K562 (cell line): Measurements from ENCODE around the gene TMEM108. TPM values are rescaled to one million over a fixed set of nuclear protein-coding genes. Genes with fewer than 3 reads are reported as not detected.

ENCODE experiments used
- ATAC-seq: fragments of 200-7000 bp; cut with Tn5 transposase; 3 replicates; pipeline ENCODE4 v1.9.1; 2020; ENCODE audit warnings: moderate library complexity
- BruUV-seq: library from RNA; stranded (reverse); fragments of 400-500 nt; replicated peaks from 2 replicates; lab custom pipeline; 2021; lab: Mats Ljungman, UMichigan
- CTCF ChIA-PET: fragments of 300-600 bp; formaldehyde crosslinking; extraction: SDS; loops from one replicate; lab custom pipeline; 2021; ENCODE audit warnings: low intra/inter-chr PET ratio; lab: Yijun Ruan, JAX
- POLR2A ChIA-PET: fragments of 300-600, 350-650 bp; sonication (Branson Sonifier 250); formaldehyde crosslinking; extraction: SDS; loops from one replicate; lab custom pipeline; 2021; ENCODE audit warnings: antibody characterized with exemption, inconsistent platforms; lab: Yijun Ruan, JAX
- DNase-seq, 4 experiments: peaks; one replicate each; pipeline versions ENCODE4 v3.0.0 to v3.0.0-alpha.2; 2011 to 2018; ENCODE audit warnings: low spot score in 3 of 4, mixed read lengths in 3 of 4; ENCODE audit errors: extremely low read depth in 1 of 4
- FAIRE-seq: peaks from 2 replicates; lab custom pipeline; 2011; peaks lifted over from hg19 to GRCh38; lab: Jason Lieb, UNC
- H2AFZ ChIP-seq: 2 replicates; pipeline ENCODE4 v1.6.0; 2011; ENCODE audit warnings: low read depth, low read length, control low read depth, inconsistent platforms
- H3K27ac ChIP-seq: fragments of 200-600 bp; 3 replicates; pipeline ENCODE4 v1.8.0; 2011; ENCODE audit warnings: low read depth, mild to moderate bottlenecking, control low read depth, inconsistent platforms, low read length, moderate library complexity, mixed read lengths; ENCODE audit errors: extremely low read depth
- H3K27me3 ChIP-seq, 2 experiments: fragments of 300-600 bp in 1 of 2; 2 replicates in 1 of 2; 3 replicates in 1 of 2; pipeline versions ENCODE4 v1.6.0 to v1.8.0; 2011; ENCODE audit warnings: inconsistent platforms in 2 of 2, low read length in 2 of 2, mild to moderate bottlenecking in 1 of 2, mixed read lengths in 1 of 2, moderate library complexity in 1 of 2; ENCODE audit not compliant: control insufficient read depth in 2 of 2, insufficient read depth in 2 of 2
- H3K36me3 ChIP-seq: fragments of 300-600 bp; 3 replicates; pipeline ENCODE4 v1.8.0; 2011; ENCODE audit warnings: mild to moderate bottlenecking, low read length, inconsistent platforms; ENCODE audit not compliant: control insufficient read depth, insufficient read depth
- H3K4me1 ChIP-seq, 2 experiments: fragments of 200-600 bp in 1 of 2; replicated peaks in 1 of 2; 2 replicates in 1 of 2; 3 replicates in 1 of 2; pipeline versions ENCODE4 v1.5.1 to v1.8.0; 2011; ENCODE audit warnings: inconsistent platforms in 2 of 2, low read length in 2 of 2, mild to moderate bottlenecking in 1 of 2, mixed read lengths in 1 of 2, moderate library complexity in 1 of 2; ENCODE audit not compliant: control insufficient read depth in 2 of 2, insufficient read depth in 2 of 2
- H3K4me2 ChIP-seq: 2 replicates; pipeline ENCODE4 v1.6.1; 2011; ENCODE audit warnings: low read length, control low read depth, inconsistent platforms, mixed read lengths; ENCODE audit not compliant: insufficient read depth
- H3K4me3 ChIP-seq: fragments of 200-600 bp; sonication (generic), shearing (Covaris generic); 2 replicates; pipeline ENCODE4 v1.5.1; 2016; ENCODE audit warnings: control low read depth, inconsistent platforms
- H3K79me2 ChIP-seq: fragments of 200-600 bp; 3 replicates; pipeline ENCODE4 v1.8.0; 2011; ENCODE audit warnings: low read length, inconsistent platforms; ENCODE audit not compliant: control insufficient read depth, insufficient read depth
- H3K9ac ChIP-seq, 2 experiments: 2 replicates each; pipeline versions ENCODE4 v1.6.0 to v1.6.1; 2011; ENCODE audit warnings: low read depth in 2 of 2, low read length in 2 of 2, control low read depth in 1 of 2, inconsistent platforms in 1 of 2, mild to moderate bottlenecking in 1 of 2, mixed read lengths in 1 of 2; ENCODE audit not compliant: insufficient read depth in 1 of 2
- H3K9me1 ChIP-seq: one replicate; pipeline ENCODE4 v1.6.0; 2011; ENCODE audit warnings: inconsistent platforms, mild to moderate bottlenecking, low read length, moderate library complexity; ENCODE audit not compliant: control insufficient read depth, insufficient read depth
- H3K9me3 ChIP-seq: replicated peaks from 2 replicates; pipeline ENCODE4 v1.5.1; 2011; ENCODE audit warnings: low read depth, low read length, inconsistent platforms; ENCODE audit not compliant: control insufficient read depth, insufficient read depth
- H4K20me1 ChIP-seq: replicated peaks from 2 replicates; pipeline ENCODE4 v1.6.1; 2011; ENCODE audit warnings: low read length, inconsistent platforms, mixed read lengths; ENCODE audit not compliant: control insufficient read depth, insufficient read depth
- BCOR ChIP-seq: fragments of 450-650 bp; IDR thresholded peaks from 2 replicates; pipeline ENCODE4 v1.6.1; 2016
- CCNT2 ChIP-seq: IDR thresholded peaks from 2 replicates; pipeline ENCODE4 v1.6.1; 2011; ENCODE audit warnings: borderline replicate concordance, low read depth, mild to moderate bottlenecking, moderate library complexity, mixed read lengths, low read length; ENCODE audit not compliant: insufficient read length; ENCODE audit errors: extremely low read depth
- CTCFL ChIP-seq: IDR thresholded peaks from 2 replicates; pipeline ENCODE4 v1.6.1; 2011; ENCODE audit warnings: borderline replicate concordance, low read depth, mild to moderate bottlenecking, moderate library complexity, low read length; ENCODE audit not compliant: insufficient read depth, poor library complexity, severe bottlenecking
- E2F1 ChIP-seq: sonication (generic); formaldehyde crosslinking; IDR thresholded peaks from 2 replicates; pipeline ENCODE4 v1.8.1; 2023; ENCODE audit warnings: mild to moderate bottlenecking, missing genetic modification reagents, moderate library complexity
- ESRRB ChIP-seq: fragments of 250-450 bp; sonication (Bioruptor Pico); IDR thresholded peaks from 2 replicates; pipeline ENCODE4 v1.5.0; 2020; ENCODE audit warnings: mild to moderate bottlenecking, moderate library complexity, borderline replicate concordance
- HMGXB4 ChIP-seq: sonication (generic); formaldehyde crosslinking; IDR thresholded peaks from 2 replicates; pipeline ENCODE4 v1.8.1; 2023; ENCODE audit warnings: mild to moderate bottlenecking, missing genetic modification reagents
- LARP7 ChIP-seq: fragments of 450-650 bp; IDR thresholded peaks from 2 replicates; pipeline ENCODE4 v1.6.1; 2016
- MTF1 ChIP-seq: fragments of 250-450 bp; sonication (Bioruptor Pico); IDR thresholded peaks from 2 replicates; pipeline ENCODE4 v1.9.0; 2021; ENCODE audit warnings: moderate library complexity, mild to moderate bottlenecking, inconsistent platforms, borderline replicate concordance
- MXI1 ChIP-seq: IDR thresholded peaks from 2 replicates; pipeline ENCODE4 v1.6.1; 2011; ENCODE audit warnings: low read depth, mild to moderate bottlenecking, improper control_type of control experiment, low read length
- RBM22 ChIP-seq: fragments of 200-400 bp; formaldehyde crosslinking; IDR thresholded peaks from 2 replicates; pipeline ENCODE4 v1.6.1; 2018; ENCODE audit warnings: low read length, low read depth; ENCODE audit not compliant: poor library complexity, severe bottlenecking
- TSC22D4 ChIP-seq: fragments of 450-650 bp; IDR thresholded peaks from 2 replicates; pipeline ENCODE4 v1.6.1; 2016; ENCODE audit warnings: missing genetic modification characterization, missing biosample characterization, control low read depth
- ZNF224 ChIP-seq: sonication (generic); formaldehyde crosslinking; IDR thresholded peaks from 2 replicates; pipeline ENCODE4 v1.8.0; 2022; ENCODE audit warnings: mild to moderate bottlenecking, missing genetic modification reagents
- ZNF398 ChIP-seq: fragments of 250-450 bp; sonication (Bioruptor Pico); IDR thresholded peaks from 2 replicates; pipeline ENCODE4 v1.8.0; 2021; ENCODE audit warnings: moderate library complexity, mild to moderate bottlenecking, inconsistent platforms
- ZNF655 ChIP-seq: fragments of 250-450 bp; sonication (Bioruptor Pico); IDR thresholded peaks from 2 replicates; pipeline ENCODE4 v1.5.0; 2021
- WGBS: fragments of 100-300 bp; shearing (Covaris generic); methylation state at CpG from one replicate; pipeline ENCODE4 v1.1.6; 2016; ENCODE audit warnings: low coverage, mixed read lengths; ENCODE audit not compliant: insufficient coverage; ENCODE audit errors: missing lambda C conversion rate; 5-methylcytosine and 5-hydroxymethylcytosine counted together
- in situ Hi-C: fragments of 300-500 bp; cut with MboI; formaldehyde crosslinking; loops from 4 replicates; pipeline ENCODE4 v1.15.0; 2018; ENCODE audit warnings: inconsistent platforms, mixed read lengths
- intact Hi-C: fragments of 100-400 bp; cut with micrococcal nuclease; formaldehyde crosslinking; loops from 2 replicates; pipeline ENCODE4 v1.14.2; 2022
- polyA plus RNA-seq, 8 experiments: library from polyadenylated mRNA; depleted of rRNA in 4 of 8; stranded (reverse) in 5 of 8; unstranded in 3 of 8; fragments of >200 nt; fragmentation: Nextera tagmentation in 2 of 8; fragmentation: Illumina TruSeq in 1 of 8; extraction: Ambion mirVana in 2 of 8; extraction: Trizol in 1 of 8; gene quantifications; 2 replicates each; pipeline versions ENCODE4 v1.2.1 to v1.2.3, GENCODE V29; 2011 to 2014; ENCODE audit warnings: inconsistent platforms in 1 of 8, missing spikeins in 1 of 8
- total RNA-seq, 7 experiments: library from RNA; depleted of rRNA in 6 of 7; stranded (reverse); fragments of >200 nt in 6 of 7; fragmentation: Illumina TruSeq in 2 of 7; extraction: Trizol in 2 of 7; gene quantifications; 2 replicates each; pipeline versions ENCODE4 v1.2.1 to v1.2.3, GENCODE V29; 2011 to 2021; ENCODE audit warnings: low replicate concordance in 1 of 7

TMEM108 gene
- total and polyA plus RNA-seq, 9 of the 15 experiments (the other 6 are each of a cell fraction or from before 2014, with no cell fraction given) = 0.65 to 11.1 (median 3.4) TPM

GRCh38 chr3:133047980-133048379 is 9.8 kb downstream of the TMEM108 start:
- Histone ChIP-seq H3K27ac (no peak overlapping the region), H3K9me1 (no peaks in the 10 kb centered on the region), H3K9ac (no peak overlapping the region), H3K4me3 (no peak overlapping the region), H3K27me3 (no peaks in the 10 kb centered on the region), H3K36me3 (no peaks in the 10 kb centered on the region), H2AFZ (no peak overlapping the region), H3K79me2 (no peaks in the 10 kb centered on the region; the same call in 2 of the 3 replicates), H3K9me3 (no peaks in the 10 kb centered on the region), H4K20me1 (no peaks in the 10 kb centered on the region), H3K4me2 (no peak overlapping the region), H3K4me1 (no peaks in the 10 kb centered on the region)
- 36% methylated on average over 1 of the region's 1 CpG for WGBS
- DNase-seq (no peak), FAIRE-seq (no peak), ATAC-seq (no peak)
- ChIA-PET POLR2A (no interaction called here), CTCF (no interaction called here)
- no TSS peak for BruUV-seq
- in situ Hi-C loops (loop anchor here (25.0 kb wide), 3 partner anchors 311 to 764 kb away; partner anchors contain the start of gene SRPRB), intact Hi-C loops (loop anchor here (10.0 kb wide), 2 partner anchors 227 to 393 kb away; partner anchors contain the start of gene ACAD11)
- TF ChIP-seq CCNT2 = no peak
- no peak for TF ChIP-seq ZNF655
- no peak for TF ChIP-seq ZNF224 (CRISPR knock-in tag)
- no peak for TF ChIP-seq ESRRB (CRISPR knock-in tag)
- TF ChIP-seq ZNF398 = no peak
- no peak for TF ChIP-seq MXI1
- TF ChIP-seq LARP7 = no peak
- TF ChIP-seq RBM22 = no peak
- no peak for TF ChIP-seq MTF1
- no peak for TF ChIP-seq HMGXB4
- TF ChIP-seq BCOR = no peak
- no peak for TF ChIP-seq TSC22D4 (tag)
- TF ChIP-seq E2F1 (CRISPR knock-in tag) = no peak
- no peak for TF ChIP-seq CTCFL
